ENCODE results near the gene DOC2B. TPM values are rescaled to one million over a fixed set of nuclear protein-coding genes. Genes with fewer than 3 reads are reported as not detected.
"Not testable (repeated sequence)": the region's sequence is repeated elsewhere in the genome, so short reads cannot be mapped to it uniquely, and the experiment has no call there.

Gene DOC2B
- total RNA-seq, 4 donors from 2014 or later = 2.0 to 8.7 (median 5.2) TPM

GRCh38 chr17:205148-205669 is 23.8 kb upstream of the DOC2B start:
- no peak for TF ChIP-seq CTCF (IDR thresholded peaks at IDR 0.05)
- TF ChIP-seq POLR2A (IDR thresholded peaks at IDR 0.05) = no peak
- intact Hi-C loops (cut with DNase I; ENCODE audit: low total_unique reads) = no loop called here
- H3K4me3 ChIP-seq (ENCODE audit: low read depth, poor library complexity, severe bottlenecking) = no peak overlapping the region
- no peak for DNase-seq (ENCODE audit: low spot score in 2 of 2)
- WGBS, 2 donors = 23 to 47% methylated on average over 8 to 10 of the region's 10 CpGs

GRCh38 chr17:204427-205147 is 23.1 kb upstream of the DOC2B start:
- intact Hi-C loops (cut with DNase I; ENCODE audit: low total_unique reads) = no loop called here
- no peak for DNase-seq (ENCODE audit: low spot score in 2 of 2)
- no peak overlapping the region for H3K4me3 ChIP-seq (ENCODE audit: low read depth, poor library complexity, severe bottlenecking)
- 47 to 56% methylated on average over 11 of the region's 11 CpGs for WGBS, 2 donors
- TF ChIP-seq POLR2A (IDR thresholded peaks at IDR 0.05) (no peak), CTCF (IDR thresholded peaks at IDR 0.05) (no peak)

- intact Hi-C loops (cut with DNase I; ENCODE audit: low total_unique reads) = no loop called here
- WGBS, 2 donors = 80 to 88% methylated on average over 23 of the region's 23 CpGs
- TF ChIP-seq POLR2A (IDR thresholded peaks at IDR 0.05) (no peak), CTCF (IDR thresholded peaks at IDR 0.05) (no peak)
- H3K4me3 ChIP-seq (ENCODE audit: low read depth, poor library complexity, severe bottlenecking) = no peak overlapping the region
- no peak for DNase-seq (ENCODE audit: low spot score in 2 of 2)
Measured at GRCh38 chr17:202501-202951, 21.1 kb upstream of the DOC2B start.

GRCh38 chr17:201736-202135 is 20.3 kb upstream of the DOC2B start:
- WGBS, 2 donors = 48 to 70% methylated on average over 6 to 10 of the region's 13 CpGs
- H3K4me3 ChIP-seq (ENCODE audit: low read depth, poor library complexity, severe bottlenecking); DNase-seq (ENCODE audit: low spot score in 2 of 2); intact Hi-C loops (cut with DNase I; ENCODE audit: low total_unique reads): not testable (repeated sequence)

GRCh38 chr17:201257-201656 is 19.8 kb upstream of the DOC2B start:
- intact Hi-C loops (cut with DNase I; ENCODE audit: low total_unique reads); DNase-seq (ENCODE audit: low spot score in 2 of 2); H3K4me3 ChIP-seq (ENCODE audit: low read depth, poor library complexity, severe bottlenecking): not testable (repeated sequence)
- 84 to 92% methylated on average over 13 of the region's 16 CpGs for WGBS, 2 donors

GRCh38 chr17:200586-200985 is 19.1 kb upstream of the DOC2B start:
- no peak overlapping the region for H3K4me3 ChIP-seq (ENCODE audit: low read depth, poor library complexity, severe bottlenecking)
- no peak for TF ChIP-seq CTCF (IDR thresholded peaks at IDR 0.05)
- no peak for TF ChIP-seq POLR2A (IDR thresholded peaks at IDR 0.05)
- DNase-seq (ENCODE audit: low spot score in 2 of 2) = no peak
- intact Hi-C loops (cut with DNase I; ENCODE audit: low total_unique reads) = no loop called here
- WGBS, 2 donors = 41 to 59% methylated on average over 10 of the region's 10 CpGs

All from lower leg skin (tissue), 4 donors.